ENCODE measurements around the gene C14orf132.

C14orf132 gene

DNA sequence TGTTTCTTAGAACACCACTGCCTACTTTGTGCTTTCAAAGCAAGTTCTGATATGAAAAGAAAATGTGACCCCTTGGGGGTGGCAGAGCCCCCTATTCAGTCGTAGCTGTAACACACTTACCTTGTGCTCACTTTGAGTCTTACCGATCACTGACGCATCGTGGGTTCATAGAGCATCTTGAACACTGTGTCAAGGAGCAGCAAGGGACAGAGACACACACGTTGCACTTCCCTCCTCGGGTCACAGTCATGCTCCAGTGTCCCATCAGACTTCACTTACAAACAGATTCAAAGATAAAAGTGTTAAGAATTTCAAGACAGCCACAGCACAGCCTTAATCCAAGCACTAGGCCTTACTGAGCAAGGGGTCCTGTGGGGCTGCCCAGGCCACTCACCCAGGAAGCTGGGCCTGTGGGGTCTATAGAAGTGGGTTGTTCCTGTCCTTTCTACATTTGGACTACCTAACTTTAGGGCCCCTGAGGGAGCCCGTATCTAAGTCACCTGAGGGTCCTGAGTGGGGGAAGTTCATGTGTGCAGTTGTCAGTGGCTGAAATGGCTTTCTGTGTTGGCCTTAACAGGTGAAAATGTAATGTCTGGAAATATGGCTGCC is 90.1 kb downstream of the C14orf132 start:
- Histone ChIP-seq H3K27ac (ENCODE audit: low read depth in 2 of 2, low read length in 2 of 2) (no peak overlapping the region), H3K9ac (ENCODE audit: low read depth in 1 of 2, low read length in 2 of 2) (no peak overlapping the region), H3K9me3 (ENCODE audit: control insufficient read depth in 2 of 2, low read length in 2 of 2) (no peaks in the 10 kb centered on the region), H3K27me3 (ENCODE audit: control insufficient read depth in 2 of 2, insufficient read depth in 2 of 2, low read length in 2 of 2) (no peaks in the 10 kb centered on the region), H3K4me3 (ENCODE audit: low read length in 2 of 2) (no peak overlapping the region), H3K36me3 (ENCODE audit: control insufficient read depth in 2 of 2, insufficient read depth in 2 of 2, low read length in 2 of 2) (no peaks in the 10 kb centered on the region), H3K4me1 (ENCODE audit: control insufficient read depth in 2 of 2, insufficient read depth in 2 of 2, low read length in 2 of 2) (no peaks in the 10 kb centered on the region)

DNA sequence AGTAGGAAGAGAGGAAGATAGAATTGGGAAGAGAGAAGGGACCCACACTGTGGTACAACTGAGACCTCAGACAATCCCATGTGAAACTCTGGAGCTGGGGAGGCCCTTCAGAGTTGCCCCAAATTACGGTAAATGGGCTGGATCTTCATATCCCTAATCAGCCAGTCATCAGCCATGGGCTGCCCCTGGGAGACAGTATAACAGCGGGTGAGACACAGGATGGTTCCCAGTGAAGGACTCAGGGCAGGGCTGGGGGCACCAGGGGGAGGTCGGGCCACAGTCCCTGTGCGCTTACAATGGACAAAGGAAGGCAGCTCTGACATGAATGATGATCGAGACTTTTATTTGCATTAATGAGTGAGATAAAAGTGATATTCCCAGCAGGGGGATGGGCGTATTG is 91.2 kb downstream of the C14orf132 start:
- H3K4me3 ChIP-seq (ENCODE audit: low read length in 2 of 2) = no peak overlapping the region
- no peaks in the 10 kb centered on the region for H3K36me3 ChIP-seq (ENCODE audit: control insufficient read depth in 2 of 2, insufficient read depth in 2 of 2, low read length in 2 of 2)
- no peak overlapping the region for H3K27ac ChIP-seq (ENCODE audit: low read depth in 2 of 2, low read length in 2 of 2)
- no peaks in the 10 kb centered on the region for H3K4me1 ChIP-seq (ENCODE audit: control insufficient read depth in 2 of 2, insufficient read depth in 2 of 2, low read length in 2 of 2)
- H3K9me3 ChIP-seq (ENCODE audit: control insufficient read depth in 2 of 2, low read length in 2 of 2) = no peaks in the 10 kb centered on the region
- H3K9ac ChIP-seq (ENCODE audit: low read depth in 1 of 2, low read length in 2 of 2) = no peak overlapping the region
- no peaks in the 10 kb centered on the region for H3K27me3 ChIP-seq (ENCODE audit: control insufficient read depth in 2 of 2, insufficient read depth in 2 of 2, low read length in 2 of 2)

DNA sequence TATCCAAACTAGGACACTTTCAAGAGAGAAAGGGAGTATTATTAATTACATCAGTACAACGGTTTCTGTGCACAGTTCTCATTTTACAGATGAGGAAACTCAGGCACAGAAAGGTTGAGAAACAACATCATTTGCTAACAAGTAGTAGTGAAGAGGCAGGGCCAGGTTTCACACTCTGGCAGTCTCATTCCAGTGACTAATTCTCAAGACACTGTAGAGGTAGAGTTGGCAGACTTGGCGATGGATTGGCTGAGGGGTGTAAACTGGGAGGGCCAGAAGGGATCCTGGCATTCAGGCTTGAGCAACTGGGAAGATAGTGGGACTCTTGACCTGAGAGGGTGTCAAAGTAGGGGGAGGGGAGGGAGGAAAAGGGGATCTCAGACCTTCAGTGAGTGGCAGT is 91.7 kb downstream of the C14orf132 start:
- no peaks in the 10 kb centered on the region for H3K36me3 ChIP-seq (ENCODE audit: control insufficient read depth in 2 of 2, insufficient read depth in 2 of 2, low read length in 2 of 2)
- H3K9me3 ChIP-seq (ENCODE audit: control insufficient read depth in 2 of 2, low read length in 2 of 2) = no peaks in the 10 kb centered on the region
- no peaks in the 10 kb centered on the region for H3K4me1 ChIP-seq (ENCODE audit: control insufficient read depth in 2 of 2, insufficient read depth in 2 of 2, low read length in 2 of 2)
- no peak overlapping the region for H3K9ac ChIP-seq (ENCODE audit: low read depth in 1 of 2, low read length in 2 of 2)
- H3K27me3 ChIP-seq (ENCODE audit: control insufficient read depth in 2 of 2, insufficient read depth in 2 of 2, low read length in 2 of 2) = no peaks in the 10 kb centered on the region
- H3K27ac ChIP-seq (ENCODE audit: low read depth in 2 of 2, low read length in 2 of 2) = no peak overlapping the region
- no peak overlapping the region for H3K4me3 ChIP-seq (ENCODE audit: low read length in 2 of 2)

DNA sequence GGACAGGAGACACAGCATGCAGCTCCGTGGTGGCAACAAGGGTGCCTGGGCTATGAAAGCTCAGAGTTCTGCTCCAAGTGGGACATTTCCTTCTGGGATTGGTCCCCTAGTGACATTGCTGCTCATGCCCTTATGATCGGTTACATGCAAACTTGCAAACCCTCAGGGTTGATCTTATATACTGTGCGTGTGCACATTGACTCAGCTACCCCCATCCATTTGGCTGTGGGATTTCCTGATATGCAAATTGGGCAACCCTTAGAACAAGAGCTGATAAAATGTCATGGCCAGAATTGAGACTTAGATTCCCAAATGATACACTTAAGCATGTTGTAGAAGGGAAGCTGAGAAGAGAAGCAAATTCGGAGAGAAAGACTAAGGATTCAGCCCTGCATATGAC is 92.7 kb downstream of the C14orf132 start:
- Histone ChIP-seq H3K27ac (ENCODE audit: low read depth in 2 of 2, low read length in 2 of 2) (no peak overlapping the region), H3K9me3 (ENCODE audit: control insufficient read depth in 2 of 2, low read length in 2 of 2) (no peaks in the 10 kb centered on the region), H3K4me1 (ENCODE audit: control insufficient read depth in 2 of 2, insufficient read depth in 2 of 2, low read length in 2 of 2) (no peaks in the 10 kb centered on the region), H3K9ac (ENCODE audit: low read depth in 1 of 2, low read length in 2 of 2) (no peak overlapping the region), H3K36me3 (ENCODE audit: control insufficient read depth in 2 of 2, insufficient read depth in 2 of 2, low read length in 2 of 2) (no peaks in the 10 kb centered on the region), H3K27me3 (ENCODE audit: control insufficient read depth in 2 of 2, insufficient read depth in 2 of 2, low read length in 2 of 2) (no peaks in the 10 kb centered on the region), H3K4me3 (ENCODE audit: low read length in 2 of 2) (no peak overlapping the region)

DNA sequence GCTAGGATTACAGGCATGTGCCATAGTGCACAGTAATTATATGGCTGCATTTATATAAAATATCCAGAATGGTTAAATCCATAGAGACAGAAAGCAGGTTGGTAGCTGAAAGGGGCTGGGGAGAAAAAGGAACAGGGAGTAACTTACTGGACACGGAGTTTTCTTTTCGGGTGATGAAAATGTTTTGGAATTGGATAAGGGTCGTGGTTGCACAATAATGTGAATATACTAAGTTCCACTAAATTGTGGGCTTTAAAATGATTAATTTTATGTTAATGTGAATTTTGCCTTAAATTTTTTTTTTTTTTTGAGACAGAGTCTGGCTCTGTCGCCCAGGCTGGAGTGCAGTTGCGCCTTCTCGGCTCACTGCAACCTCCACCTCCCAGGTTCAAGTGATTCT is 95.3 kb downstream of the C14orf132 start:
- Histone ChIP-seq H3K27me3 (ENCODE audit: control insufficient read depth in 2 of 2, insufficient read depth in 2 of 2, low read length in 2 of 2) (no peaks in the 10 kb centered on the region), H3K4me3 (ENCODE audit: low read length in 2 of 2) (no peak overlapping the region), H3K9ac (ENCODE audit: low read depth in 1 of 2, low read length in 2 of 2) (no peak overlapping the region), H3K4me1 (ENCODE audit: control insufficient read depth in 2 of 2, insufficient read depth in 2 of 2, low read length in 2 of 2) (no peaks in the 10 kb centered on the region), H3K9me3 (ENCODE audit: control insufficient read depth in 2 of 2, low read length in 2 of 2) (no peaks in the 10 kb centered on the region), H3K27ac (ENCODE audit: low read depth in 2 of 2, low read length in 2 of 2) (no peak overlapping the region), H3K36me3 (ENCODE audit: control insufficient read depth in 2 of 2, insufficient read depth in 2 of 2, low read length in 2 of 2) (no peaks in the 10 kb centered on the region)

DNA sequence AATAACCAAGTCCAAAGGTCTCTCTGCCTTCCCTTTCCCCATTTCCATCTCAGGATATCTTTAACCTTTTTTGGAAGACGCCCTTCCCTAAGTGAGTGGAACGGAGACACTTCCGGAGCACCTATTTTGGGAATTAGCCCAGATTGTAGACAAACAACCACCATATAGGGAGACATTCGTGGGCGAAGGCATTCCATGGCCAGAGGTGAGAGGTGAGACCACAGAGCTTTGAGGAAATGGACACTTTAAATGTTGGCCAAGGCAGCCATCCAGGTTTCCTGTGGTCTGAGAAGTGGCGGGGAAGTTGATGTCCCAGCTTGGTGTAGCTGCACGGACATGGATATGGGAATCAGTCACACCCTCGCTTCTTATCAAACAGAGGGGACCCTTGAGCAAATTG is 96.1 kb downstream of the C14orf132 start:
- Histone ChIP-seq H3K9me3 (ENCODE audit: control insufficient read depth in 2 of 2, low read length in 2 of 2) (no peaks in the 10 kb centered on the region), H3K4me3 (ENCODE audit: low read length in 2 of 2) (no peak overlapping the region), H3K4me1 (ENCODE audit: control insufficient read depth in 2 of 2, insufficient read depth in 2 of 2, low read length in 2 of 2) (no peaks in the 10 kb centered on the region), H3K27ac (ENCODE audit: low read depth in 2 of 2, low read length in 2 of 2) (peak overlapping the region in 1 of 2 donors; percentile 43), H3K27me3 (ENCODE audit: control insufficient read depth in 2 of 2, insufficient read depth in 2 of 2, low read length in 2 of 2) (no peaks in the 10 kb centered on the region), H3K36me3 (ENCODE audit: control insufficient read depth in 2 of 2, insufficient read depth in 2 of 2, low read length in 2 of 2) (no peaks in the 10 kb centered on the region), H3K9ac (ENCODE audit: low read depth in 1 of 2, low read length in 2 of 2) (no peak overlapping the region)

DNA sequence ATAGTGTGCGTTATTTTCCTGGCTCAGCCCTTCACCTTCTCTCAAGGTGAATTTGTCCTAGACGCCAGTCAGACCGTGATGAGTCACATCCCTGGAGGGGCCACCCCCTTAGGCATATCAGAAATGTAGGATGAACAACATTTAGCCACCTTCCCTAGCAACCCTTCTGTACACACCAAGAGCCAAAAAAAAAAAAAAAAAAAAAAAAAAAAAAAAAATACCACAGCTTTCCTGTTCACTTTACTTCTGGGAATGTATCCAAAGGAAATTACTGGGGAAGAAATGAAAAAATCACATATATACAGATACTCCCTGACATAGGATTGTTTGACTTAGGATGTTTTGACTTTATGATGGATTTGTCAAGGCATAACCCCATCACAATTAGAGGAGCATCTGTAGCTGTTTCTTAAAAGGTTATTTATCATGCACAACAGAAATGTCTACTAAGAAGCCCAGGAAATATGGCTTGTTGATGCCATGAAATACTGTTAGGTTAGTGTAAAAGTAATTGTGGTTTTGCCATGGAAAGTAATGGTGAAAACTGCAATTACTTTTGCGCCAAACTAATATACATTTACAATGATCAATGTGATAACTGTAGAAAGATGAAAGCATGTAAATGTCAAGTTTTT is 97.3 kb downstream of the C14orf132 start:
- H3K27me3 ChIP-seq (ENCODE audit: control insufficient read depth in 2 of 2, insufficient read depth in 2 of 2, low read length in 2 of 2) = no peaks in the 10 kb centered on the region
- no peak overlapping the region for H3K9ac ChIP-seq (ENCODE audit: low read depth in 1 of 2, low read length in 2 of 2)
- H3K36me3 ChIP-seq (ENCODE audit: control insufficient read depth in 2 of 2, insufficient read depth in 2 of 2, low read length in 2 of 2) = no peaks in the 10 kb centered on the region
- no peak overlapping the region for H3K27ac ChIP-seq (ENCODE audit: low read depth in 2 of 2, low read length in 2 of 2)
- H3K4me3 ChIP-seq (ENCODE audit: low read length in 2 of 2) = no peak overlapping the region
- no peaks in the 10 kb centered on the region for H3K4me1 ChIP-seq (ENCODE audit: control insufficient read depth in 2 of 2, insufficient read depth in 2 of 2, low read length in 2 of 2)
- H3K9me3 ChIP-seq (ENCODE audit: control insufficient read depth in 2 of 2, low read length in 2 of 2) = no peaks in the 10 kb centered on the region

DNA sequence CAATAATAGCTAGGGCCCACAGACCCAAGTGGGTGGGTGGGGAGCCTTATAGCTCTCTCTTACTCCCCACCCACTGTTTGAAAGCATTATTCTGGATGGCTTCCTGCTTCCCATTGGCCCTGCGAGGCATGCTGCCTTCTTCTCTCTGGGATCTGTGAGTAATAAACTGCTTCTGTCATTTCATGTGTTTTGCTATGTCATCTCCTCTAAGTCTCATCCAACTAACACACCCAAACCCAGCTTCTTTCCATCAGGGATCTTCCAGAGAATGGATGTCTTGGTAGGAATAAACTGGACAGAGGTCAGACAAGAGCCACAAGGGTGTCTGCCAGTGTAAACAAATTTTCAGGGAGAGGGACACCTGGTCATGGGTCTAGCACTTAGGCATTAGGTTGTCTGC is 99.1 kb downstream of the C14orf132 start:
- no peaks in the 10 kb centered on the region for H3K4me1 ChIP-seq (ENCODE audit: control insufficient read depth in 2 of 2, insufficient read depth in 2 of 2, low read length in 2 of 2)
- no peak overlapping the region for H3K9ac ChIP-seq (ENCODE audit: low read depth in 1 of 2, low read length in 2 of 2)
- no peaks in the 10 kb centered on the region for H3K36me3 ChIP-seq (ENCODE audit: control insufficient read depth in 2 of 2, insufficient read depth in 2 of 2, low read length in 2 of 2)
- no peak overlapping the region for H3K27ac ChIP-seq (ENCODE audit: low read depth in 2 of 2, low read length in 2 of 2)
- H3K9me3 ChIP-seq (ENCODE audit: control insufficient read depth in 2 of 2, low read length in 2 of 2) = peaks cover 0 to 2% of the 10 kb centered on the region in 2 donors
- H3K27me3 ChIP-seq (ENCODE audit: control insufficient read depth in 2 of 2, insufficient read depth in 2 of 2, low read length in 2 of 2) = no peaks in the 10 kb centered on the region
- H3K4me3 ChIP-seq (ENCODE audit: low read length in 2 of 2) = no peak overlapping the region

DNA sequence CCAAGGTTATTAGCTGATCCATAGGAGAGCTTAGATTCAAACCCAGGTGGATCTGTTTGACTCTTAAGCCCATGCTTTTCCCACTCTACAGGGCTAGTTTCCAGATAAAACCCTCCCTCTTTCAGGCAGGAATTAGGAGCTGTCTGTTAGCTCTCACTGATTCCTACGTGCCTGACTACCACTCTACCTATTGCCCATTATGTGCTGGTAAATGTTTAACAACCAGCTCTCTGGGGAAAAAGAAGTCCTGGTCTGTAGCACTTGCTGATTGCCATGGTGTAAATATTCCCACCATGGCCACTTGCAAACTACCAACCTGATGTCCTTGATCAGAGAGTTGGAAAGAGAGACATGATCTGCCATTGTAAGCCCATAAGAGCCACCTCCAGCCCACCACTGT is 100.0 kb downstream of the C14orf132 start:
- Histone ChIP-seq H3K4me3 (ENCODE audit: low read length in 2 of 2) (no peak overlapping the region), H3K27ac (ENCODE audit: low read depth in 2 of 2, low read length in 2 of 2) (no peak overlapping the region), H3K4me1 (ENCODE audit: control insufficient read depth in 2 of 2, insufficient read depth in 2 of 2, low read length in 2 of 2) (no peaks in the 10 kb centered on the region), H3K9me3 (ENCODE audit: control insufficient read depth in 2 of 2, low read length in 2 of 2) (peaks cover 0 to 4% of the 10 kb centered on the region in 2 donors), H3K36me3 (ENCODE audit: control insufficient read depth in 2 of 2, insufficient read depth in 2 of 2, low read length in 2 of 2) (no peaks in the 10 kb centered on the region), H3K9ac (ENCODE audit: low read depth in 1 of 2, low read length in 2 of 2) (no peak overlapping the region), H3K27me3 (ENCODE audit: control insufficient read depth in 2 of 2, insufficient read depth in 2 of 2, low read length in 2 of 2) (no peaks in the 10 kb centered on the region)

DNA sequence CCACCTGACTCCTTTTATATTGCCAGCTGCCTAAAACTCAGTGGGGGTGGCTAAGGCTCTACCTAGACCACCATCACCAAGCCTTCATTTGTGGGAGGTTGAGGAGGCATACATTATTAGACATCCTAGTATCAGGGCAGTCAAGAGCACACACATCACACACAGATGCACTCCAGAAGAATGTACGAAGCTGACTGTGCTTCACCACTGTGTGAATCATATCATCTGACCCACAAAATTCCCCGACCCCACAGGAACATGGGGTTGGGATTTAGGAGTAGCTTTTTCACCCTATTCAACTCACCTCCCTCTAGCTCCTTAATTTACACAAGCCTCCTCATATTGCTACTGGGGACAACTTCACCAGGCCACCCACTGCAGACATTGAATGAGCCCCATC is 100.7 kb downstream of the C14orf132 start:
- Histone ChIP-seq H3K27ac (ENCODE audit: low read depth in 2 of 2, low read length in 2 of 2) (no peak overlapping the region), H3K9ac (ENCODE audit: low read depth in 1 of 2, low read length in 2 of 2) (no peak overlapping the region), H3K4me3 (ENCODE audit: low read length in 2 of 2) (no peak overlapping the region)

More for the DNA sequence above, 100.7 kb downstream of the C14orf132 start:
- Histone ChIP-seq H3K27me3 (ENCODE audit: control insufficient read depth in 2 of 2, insufficient read depth in 2 of 2, low read length in 2 of 2) (no peaks in the 10 kb centered on the region), H3K4me1 (ENCODE audit: control insufficient read depth in 2 of 2, insufficient read depth in 2 of 2, low read length in 2 of 2) (no peaks in the 10 kb centered on the region), H3K36me3 (ENCODE audit: control insufficient read depth in 2 of 2, insufficient read depth in 2 of 2, low read length in 2 of 2) (no peaks in the 10 kb centered on the region), H3K9me3 (ENCODE audit: control insufficient read depth in 2 of 2, low read length in 2 of 2) (peaks cover 0 to 4% of the 10 kb centered on the region in 2 donors)

Measured in mucosa of rectum (tissue), 2 donors.